D721Med (cell line): ENCODE data around the gene RABAC1.
A peak's percentile ranks its signal among the peaks of the same experiment; 100 is the strongest.

ENCODE experiments used
- DNase-seq: peaks from one replicate; pipeline ENCODE4 v3.0.0; 2011; ENCODE audit warnings: low spot score; ENCODE audit not compliant: insufficient read length
- FAIRE-seq: peaks from 2 replicates; lab custom pipeline; 2011; peaks lifted over from hg19 to GRCh38; lab: Jason Lieb, UNC
- CTCF ChIP-seq: IDR thresholded peaks from 2 replicates; pipeline ENCODE4 v1.5.1; 2012; ENCODE audit warnings: mild to moderate bottlenecking, control low read depth; ENCODE audit not compliant: insufficient read depth; ENCODE audit errors: missing control alignments

RABAC1 gene

GRCh38 chr19:41930926-41931592 lies 28.1 kb downstream of the RABAC1 start:
- peak; percentile 53 for TF ChIP-seq CTCF
- no peak for FAIRE-seq
- peak; percentile 82 for DNase-seq

- TF ChIP-seq CTCF = no peak
- FAIRE-seq = no peak
- no peak for DNase-seq
These were observed 28.8 kb downstream of the RABAC1 start for GRCh38 chr19:41930322-41930722.

- DNase-seq (no peak), FAIRE-seq (no peak)
- no peak for TF ChIP-seq CTCF
These were observed 29.5 kb downstream of the RABAC1 start for GRCh38 chr19:41929536-41930071.

GRCh38 chr19:41928754-41929535 lies 30.2 kb downstream of the RABAC1 start:
- DNase-seq = no peak
- FAIRE-seq = no peak
- TF ChIP-seq CTCF = no peak

- no peak for TF ChIP-seq CTCF
- FAIRE-seq (no peak), DNase-seq (no peak)
These were observed 30.9 kb downstream of the RABAC1 start, which contains the start of gene ERFL for GRCh38 chr19:41928221-41928683. Gene ERFL (minus strand): TSS chr19:41928449. CDS start chr19:41912919, 15,530 bp downstream.

GRCh38 chr19:41927497-41928192 lies 31.5 kb downstream of the RABAC1 start:
- FAIRE-seq = no peak
- DNase-seq = no peak
- no peak for TF ChIP-seq CTCF
